Panc1 (cell line): ENCODE results near the gene THOC7.

Experiments used
- CTCF ChIP-seq: fragments of 450-650 bp; IDR thresholded peaks from 2 replicates; pipeline ENCODE4 v1.5.1; 2017; ENCODE audit warnings: mild to moderate bottlenecking
- REST ChIP-seq, 2 experiments: IDR thresholded peaks; 2 replicates each; pipeline ENCODE4 v1.6.1; 2011 to 2012; ENCODE audit warnings: low read depth in 2 of 2, control low read depth in 1 of 2, low read length in 1 of 2, mild to moderate bottlenecking in 1 of 2, moderate library complexity in 1 of 2; ENCODE audit not compliant: insufficient read depth in 1 of 2

- TF ChIP-seq CTCF (no peak), REST (IDR thresholded peaks at IDR 0.05; ENCODE audit: insufficient read depth in 1 of 2, low read depth in 2 of 2, low read length in 1 of 2) (no peak)
Observed at GRCh38 chr3:63860776-63861175, 2.8 kb downstream of the THOC7 start.
